T47D (cell line): ENCODE data around the gene CDC42SE1.

ENCODE experiments used
- DNase-seq, 2 experiments: peaks; one replicate each; pipeline versions ENCODE4 v3.0.0 to v3.0.0-alpha.2; 2011 to 2012; ENCODE audit warnings: low read depth in 1 of 2, low spot score in 1 of 2
- JUND ChIP-seq: IDR thresholded peaks from 2 replicates; pipeline ENCODE4 v1.6.1; 2012; ENCODE audit warnings: low read depth
- in situ Hi-C: cut with HindIII; loops from 2 replicates; pipeline ENCODE4 v1.10.0; 2016; ENCODE audit warnings: low sequenced_read_pairs, low pct_unique_long_range_greater_than_20kb

CDC42SE1 gene

DNA sequence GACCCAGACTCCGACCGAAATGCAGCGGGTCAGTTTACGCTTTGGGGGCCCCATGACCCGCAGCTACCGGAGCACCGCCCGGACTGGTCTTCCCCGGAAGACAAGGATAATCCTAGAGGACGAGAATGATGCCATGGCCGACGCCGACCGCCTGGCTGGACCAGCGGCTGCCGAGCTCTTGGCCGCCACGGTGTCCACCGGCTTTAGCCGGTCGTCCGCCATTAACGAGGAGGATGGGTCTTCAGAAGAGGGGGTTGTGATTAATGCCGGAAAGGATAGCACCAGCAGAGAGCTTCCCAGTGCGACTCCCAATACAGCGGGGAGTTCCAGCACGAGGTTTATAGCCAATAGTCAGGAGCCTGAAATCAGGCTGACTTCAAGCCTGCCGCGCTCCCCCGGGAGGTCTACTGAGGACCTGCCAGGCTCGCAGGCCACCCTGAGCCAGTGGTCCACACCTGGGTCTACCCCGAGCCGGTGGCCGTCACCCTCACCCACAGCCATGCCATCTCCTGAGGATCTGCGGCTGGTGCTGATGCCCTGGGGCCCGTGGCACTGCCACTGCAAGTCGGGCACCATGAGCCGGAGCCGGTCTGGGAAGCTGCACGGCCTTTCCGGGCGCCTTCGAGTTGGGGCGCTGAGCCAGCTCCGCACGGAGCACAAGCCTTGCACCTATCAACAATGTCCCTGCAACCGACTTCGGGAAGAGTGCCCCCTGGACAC lies 11.3 kb downstream of the CDC42SE1 start:
- in situ Hi-C loops, result no loop called here
- DNase-seq, result peak; percentile 76 to 82
- TF ChIP-seq JUND, result no peak

DNA sequence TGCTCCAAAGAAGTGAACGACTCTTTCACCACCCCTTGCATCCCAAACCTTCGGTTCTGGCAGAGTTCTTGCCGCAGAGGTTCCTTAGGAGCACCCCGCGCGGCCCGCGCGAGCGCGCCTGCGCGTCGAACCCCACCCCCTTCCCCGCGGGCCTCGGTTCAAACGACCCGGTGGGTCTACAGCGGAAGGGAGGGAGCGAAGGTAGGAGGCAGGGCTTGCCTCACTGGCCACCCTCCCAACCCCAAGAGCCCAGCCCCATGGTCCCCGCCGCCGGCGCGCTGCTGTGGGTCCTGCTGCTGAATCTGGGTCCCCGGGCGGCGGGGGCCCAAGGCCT lies 11.9 kb downstream of the CDC42SE1 start, which contains the start of gene C1orf56:
TSS of gene C1orf56 (plus strand) at position 161 of the 334 bp plus-strand sequence. CDS start at position 258, 97 bp downstream.
- in situ Hi-C loops, result no loop called here
- TF ChIP-seq JUND, result no peak
- peak; percentile 67 to 75 for DNase-seq

DNA sequence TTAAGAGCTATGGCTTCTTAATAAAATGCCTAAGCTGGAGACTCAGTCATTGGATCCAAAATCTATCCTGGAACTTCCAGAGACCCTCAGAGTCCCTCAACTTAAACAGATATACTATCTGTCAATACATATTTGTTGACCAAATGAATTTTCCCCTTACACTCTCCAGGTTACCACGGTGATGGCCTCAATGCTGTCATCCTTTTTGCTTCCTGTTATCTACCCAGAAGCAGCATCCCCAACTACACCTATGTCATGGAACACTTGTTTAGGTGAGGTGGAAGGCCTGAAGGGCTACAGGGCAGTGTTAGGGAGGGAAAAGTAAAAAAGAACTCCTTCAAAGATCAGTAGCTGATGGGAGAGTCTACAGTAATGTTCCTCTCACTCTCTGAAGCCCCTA lies 16.3 kb downstream of the CDC42SE1 start:
- no peak for TF ChIP-seq JUND
- in situ Hi-C loops, result no loop called here
- no peak for DNase-seq

DNA sequence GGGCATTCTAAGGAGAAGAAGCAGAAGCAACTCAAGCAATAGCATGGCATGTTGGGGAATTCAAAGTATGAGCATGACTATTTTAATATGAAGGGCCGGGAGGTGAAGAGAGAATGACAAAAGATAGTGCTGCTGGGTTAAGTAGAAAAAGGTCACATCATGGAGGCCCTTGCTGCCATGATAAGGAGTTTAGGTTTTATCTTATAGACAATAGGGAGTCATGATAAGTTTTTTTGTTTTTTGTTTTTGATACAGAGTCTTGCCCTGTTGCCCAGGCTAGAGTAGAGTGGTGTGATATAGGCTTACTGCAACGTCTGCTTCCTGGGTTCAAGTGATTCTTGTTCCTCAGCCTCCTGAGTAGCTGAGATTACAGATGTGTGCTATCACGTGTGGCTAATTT lies 19.9 kb downstream of the CDC42SE1 start:
- no peak for TF ChIP-seq JUND
- in situ Hi-C loops, result no loop called here
- no peak for DNase-seq

DNA sequence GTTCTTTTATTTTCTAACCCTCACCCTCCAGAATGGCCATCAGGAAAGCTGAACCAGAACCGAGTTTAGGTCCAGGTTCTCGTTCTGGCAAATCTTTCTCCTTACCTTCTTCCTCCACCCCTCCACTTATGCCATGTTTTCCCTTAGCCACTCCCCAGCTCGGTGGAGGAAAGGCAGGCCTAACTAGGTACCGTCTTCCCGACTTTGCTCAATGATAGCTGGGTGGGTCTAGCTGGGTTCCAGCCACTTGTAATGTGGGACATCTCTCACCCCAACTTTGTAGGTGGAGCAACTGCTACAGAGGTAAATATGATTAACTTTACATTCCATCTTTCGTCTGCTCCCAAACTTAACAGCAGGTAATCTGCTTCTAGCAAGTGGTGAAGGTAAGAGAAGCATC lies 22.4 kb downstream of the CDC42SE1 start:
- TF ChIP-seq JUND, result no peak
- DNase-seq, result peak; percentile 51 to 62
- in situ Hi-C loops, result no loop called here

DNA sequence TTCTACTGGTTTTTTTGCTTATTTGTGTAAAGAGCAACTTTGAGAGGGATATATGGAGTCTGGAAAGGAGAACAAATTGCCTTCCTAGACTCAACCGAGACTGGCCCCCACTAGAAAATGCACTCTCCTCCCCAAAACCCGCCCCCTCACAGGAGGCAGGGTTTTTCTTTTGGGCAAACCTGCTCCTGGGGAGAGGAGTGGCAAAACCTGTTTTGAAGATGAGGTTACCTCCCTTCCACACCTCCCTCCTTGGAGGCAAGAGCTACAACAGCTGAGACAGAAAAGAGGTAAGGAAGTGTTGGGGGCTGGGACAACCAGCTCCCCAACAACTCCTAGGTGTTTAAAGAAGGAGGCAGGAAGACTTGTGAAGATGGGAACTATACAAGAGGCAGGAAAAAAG lies 23.1 kb downstream of the CDC42SE1 start, which contains the start of gene BNIPL:
TSS of gene BNIPL (plus strand) at position 231 of the 400 bp plus-strand sequence. CDS start at position 371, 140 bp downstream.
- in situ Hi-C loops, result no loop called here
- no peak for TF ChIP-seq JUND
- peak; percentile 80 to 93 for DNase-seq

DNA sequence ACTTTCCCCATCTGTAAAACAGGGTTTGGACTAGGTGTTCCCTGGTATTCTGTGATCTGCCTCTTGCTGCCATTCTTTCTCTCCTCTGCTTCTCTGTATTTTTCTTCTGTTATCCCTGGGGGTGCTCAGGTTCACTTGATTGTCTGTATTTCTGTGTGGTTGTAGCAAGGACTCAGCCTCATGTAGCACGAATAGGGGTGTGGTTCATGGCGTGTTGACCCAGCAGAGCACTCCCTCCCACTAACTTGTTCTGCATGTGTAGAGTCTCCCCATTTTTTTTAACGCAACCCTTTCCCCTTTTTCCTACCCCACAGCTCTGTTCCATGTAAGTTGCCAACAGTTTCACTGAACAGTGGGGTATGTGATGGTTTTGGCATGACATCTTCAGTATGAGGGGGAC lies 24.3 kb downstream of the CDC42SE1 start:
- DNase-seq, result no peak
- in situ Hi-C loops, result no loop called here
- TF ChIP-seq JUND, result no peak

DNA sequence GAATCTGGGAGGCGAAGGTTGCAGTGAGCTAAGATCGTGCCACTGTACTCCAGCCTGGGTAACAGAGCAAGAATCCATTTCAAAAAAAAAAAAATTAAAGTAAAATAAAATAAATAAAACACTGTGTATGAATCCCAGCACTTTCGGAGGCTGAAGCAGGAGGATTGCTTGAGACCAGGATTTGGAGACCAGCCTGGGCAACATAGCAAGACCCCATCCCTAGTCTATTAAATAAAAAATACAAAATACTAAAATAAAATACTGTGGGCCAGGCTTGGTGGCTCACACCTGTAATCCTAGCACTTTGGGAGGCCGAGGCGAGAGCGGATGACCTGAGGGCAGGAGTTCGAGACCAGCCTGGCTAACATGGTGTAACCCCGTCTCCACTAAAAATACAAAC lies 27.3 kb downstream of the CDC42SE1 start:
- in situ Hi-C loops, result no loop called here
- TF ChIP-seq JUND, result no peak

DNA sequence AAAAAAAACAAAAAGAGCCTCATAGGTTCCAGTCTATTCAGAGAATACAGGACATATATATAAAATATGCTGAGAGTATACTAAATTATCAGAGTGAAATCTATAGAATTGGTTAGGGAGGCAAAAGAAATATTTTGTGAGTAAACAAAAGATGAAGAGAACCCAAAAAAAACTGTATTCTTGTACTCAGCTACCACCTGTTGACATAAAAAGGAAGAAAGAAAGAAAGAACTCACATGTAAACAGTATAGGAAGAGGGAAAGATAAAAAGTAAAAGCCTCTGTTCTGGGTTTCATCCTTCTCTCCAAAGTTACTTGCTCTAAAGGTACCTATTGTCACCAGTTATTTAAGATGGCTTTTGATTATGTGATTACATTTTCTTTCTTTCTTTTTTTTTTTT lies 33.0 kb downstream of the CDC42SE1 start:
- TF ChIP-seq JUND, result no peak
- DNase-seq, result no peak
- in situ Hi-C loops, result no loop called here

More for the DNA sequence above, 27.3 kb downstream of the CDC42SE1 start:
- no peak for DNase-seq

DNA sequence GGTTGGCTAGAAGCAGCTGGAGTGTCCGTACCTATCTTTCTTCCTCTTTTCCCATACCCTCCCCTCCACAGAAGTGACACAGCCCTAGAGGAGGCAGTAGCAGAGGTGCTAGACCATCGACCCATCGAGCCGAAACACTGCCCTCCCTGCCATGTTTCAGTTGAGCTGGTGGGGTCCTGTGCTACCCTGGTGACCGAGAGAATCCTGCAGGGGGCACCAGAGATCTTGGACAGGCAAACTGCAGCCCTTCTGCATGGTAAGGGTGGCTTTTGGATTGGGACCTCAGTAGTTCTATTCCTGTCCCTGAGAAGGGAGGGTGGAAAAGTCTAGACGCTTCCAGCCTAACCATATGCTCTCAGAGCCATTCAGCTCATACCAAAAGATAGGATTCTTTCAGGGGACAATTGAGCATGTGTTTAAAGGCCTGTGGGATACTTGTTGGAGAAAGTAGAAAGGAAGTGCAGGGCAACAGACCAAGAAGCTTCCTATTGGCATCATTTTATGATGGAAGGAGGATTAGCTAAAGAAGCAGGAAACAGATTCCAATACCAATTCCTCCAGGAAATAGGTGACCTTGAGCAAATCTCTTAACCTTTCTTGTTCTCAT lies 34.8 kb downstream of the CDC42SE1 start:
- peak; percentile 82 to 86 for DNase-seq
- in situ Hi-C loops, result no loop called here
- no peak for TF ChIP-seq JUND

DNA sequence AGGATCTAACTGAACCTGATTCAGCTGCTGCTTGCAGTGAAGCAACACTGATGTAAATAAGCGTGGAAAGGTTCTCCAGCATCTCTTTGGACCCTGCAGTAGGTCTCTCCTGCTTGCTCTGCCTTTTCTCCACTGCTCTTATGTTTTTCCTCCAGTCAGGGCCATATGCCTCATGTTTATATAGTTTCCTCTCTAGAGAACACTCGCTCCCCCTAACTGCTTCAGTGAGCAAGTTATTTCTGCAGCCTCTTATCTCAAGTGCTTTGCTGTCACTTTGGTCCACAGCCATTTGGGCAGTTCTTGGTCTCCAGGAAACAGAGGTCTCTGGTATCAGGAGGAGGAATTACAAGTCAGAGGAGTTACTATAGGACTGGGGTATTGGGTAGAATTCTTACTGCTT lies 45.9 kb downstream of the CDC42SE1 start:
- TF ChIP-seq JUND, result no peak
- no peak for DNase-seq
- in situ Hi-C loops, result no loop called here

DNA sequence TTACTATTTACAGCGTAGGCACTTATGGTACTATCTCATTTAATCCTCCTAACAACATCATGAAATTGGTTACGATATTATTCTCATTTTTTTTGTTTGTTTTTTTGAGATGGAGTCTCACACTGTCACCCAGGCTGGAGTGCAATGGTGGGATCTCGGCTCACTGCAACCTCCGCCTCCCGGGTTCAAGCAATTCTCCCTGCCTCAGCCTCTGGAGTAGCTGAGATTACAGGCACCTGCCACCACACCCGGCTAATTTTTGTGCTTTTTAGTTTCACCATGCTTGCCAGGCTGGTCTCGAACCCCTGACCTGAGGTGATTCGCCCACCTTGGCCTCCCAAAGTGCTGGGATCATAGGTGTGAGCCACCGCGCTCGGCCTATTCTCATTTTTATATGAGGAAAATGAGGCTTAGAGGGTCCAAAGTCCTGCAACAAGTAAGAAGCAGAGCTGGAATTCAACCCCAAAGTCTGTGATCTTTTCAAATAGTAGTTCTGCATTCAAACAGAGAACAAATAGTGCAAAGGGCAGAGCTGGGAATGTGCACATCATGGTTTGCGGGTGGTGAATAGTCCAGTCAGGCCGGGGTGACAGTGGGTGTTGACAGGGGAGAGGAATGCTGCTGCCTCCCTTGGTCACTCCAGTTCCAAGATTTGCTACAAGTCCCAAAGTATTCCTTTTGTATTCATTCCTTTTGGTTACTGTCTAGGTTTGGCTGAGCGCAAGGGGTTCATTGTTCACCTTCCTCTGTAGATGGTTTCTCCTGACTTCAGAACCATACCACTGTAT lies 46.5 kb downstream of the CDC42SE1 start:
- DNase-seq, result no peak
- in situ Hi-C loops, result no loop called here
- no peak for TF ChIP-seq JUND
